H1 (cell line): ENCODE measurements around the gene RAB3B. TPM values are rescaled to one million over a fixed set of nuclear protein-coding genes. Genes with fewer than 3 reads are reported as not detected.

Experiments
- CTCF ChIA-PET: fragments of 300-600 bp; sonication (Branson Sonifier 250); formaldehyde crosslinking; loops from one replicate; lab custom pipeline; 2021; ENCODE audit not compliant: partially characterized antibody; lab: Charles Lee
- POLR2A ChIA-PET: fragments of 300-600 bp; sonication (Branson Sonifier 250); formaldehyde crosslinking; loops from one replicate; lab custom pipeline; 2021; ENCODE audit warnings: inconsistent platforms; ENCODE audit not compliant: partially characterized antibody; lab: Charles Lee
- DNase-seq, 2 experiments: peaks; one replicate each; pipeline versions ENCODE4 v3.0.0 to v3.0.0-alpha.2; 2010 to 2022; ENCODE audit warnings: low spot score in 2 of 2, low read depth in 1 of 2, mixed read lengths in 1 of 2
- FAIRE-seq: peaks from 2 replicates; lab custom pipeline; 2011; peaks lifted over from hg19 to GRCh38; lab: Jason Lieb, UNC
- H2AFZ ChIP-seq: 2 replicates; pipeline ENCODE4 v1.8.1; 2012; ENCODE audit warnings: low read length, inconsistent platforms
- H2AK5ac ChIP-seq: 2 replicates; pipeline ENCODE4 v1.6.1; 2013; ENCODE audit warnings: low read depth, low read length
- H2BK120ac ChIP-seq: replicated peaks from 2 replicates; pipeline ENCODE3; 2013; ENCODE audit warnings: low read depth, low read length, inconsistent platforms
- H2BK12ac ChIP-seq: 2 replicates; pipeline ENCODE4 v1.6.1; 2013; ENCODE audit warnings: low read depth, low read length
- H2BK15ac ChIP-seq: 2 replicates; pipeline ENCODE4 v1.6.1; 2013; ENCODE audit warnings: low read length
- H2BK20ac ChIP-seq: 2 replicates; pipeline ENCODE4 v1.6.1; 2013; ENCODE audit warnings: low read length
- H2BK5ac ChIP-seq: 2 replicates; pipeline ENCODE4 v1.6.1; 2013; ENCODE audit warnings: low read depth, low read length
- H3K14ac ChIP-seq: 2 replicates; pipeline ENCODE4 v1.6.1; 2013; ENCODE audit warnings: inconsistent platforms; ENCODE audit not compliant: insufficient read length
- H3K18ac ChIP-seq: 2 replicates; pipeline ENCODE4 v1.6.1; 2013; ENCODE audit warnings: low read length; ENCODE audit errors: extremely low read depth
- H3K23ac ChIP-seq: 2 replicates; pipeline ENCODE4 v1.6.1; 2013; ENCODE audit warnings: inconsistent platforms; ENCODE audit not compliant: insufficient read length
- H3K23me2 ChIP-seq: 2 replicates; pipeline ENCODE4 v1.6.1; 2013; ENCODE audit warnings: low read depth, low read length
- H3K27ac ChIP-seq: 2 replicates; pipeline ENCODE4 v1.6.1; 2011; ENCODE audit warnings: low read depth, low read length, inconsistent platforms
- H3K27me3 ChIP-seq, 4 experiments: replicated peaks in 1 of 4; 1 replicate in 1 of 4; 2 replicates in 3 of 4; pipeline versions ENCODE4 v1.6.1 to v1.8.1; 2011 to 2013; ENCODE audit warnings: low read length in 3 of 4, mild to moderate bottlenecking in 3 of 4, inconsistent platforms in 2 of 4, mixed read lengths in 2 of 4, moderate library complexity in 1 of 4; ENCODE audit not compliant: control insufficient read depth in 3 of 4, insufficient read depth in 3 of 4; ENCODE audit errors: extremely low read depth in 1 of 4
- H3K36me3 ChIP-seq, 4 experiments: 2 replicates each; pipeline versions ENCODE4 v1.6.1 to v1.8.1; 2011 to 2013; ENCODE audit warnings: mild to moderate bottlenecking in 4 of 4, low read length in 3 of 4, moderate library complexity in 2 of 4, control low read depth in 1 of 4, inconsistent platforms in 1 of 4; ENCODE audit not compliant: insufficient read depth in 4 of 4, control insufficient read depth in 2 of 4
- H3K4ac ChIP-seq: replicated peaks from 2 replicates; pipeline ENCODE3; 2013; ENCODE audit warnings: low read length, low read depth, mixed read lengths, inconsistent platforms; ENCODE audit not compliant: insufficient read length
- H3K4me1 ChIP-seq, 4 experiments: replicated peaks in 1 of 4; 1 replicate in 1 of 4; 2 replicates in 3 of 4; pipeline versions ENCODE4 v1.6.1 to v1.8.1; 2011 to 2013; ENCODE audit warnings: low read length in 3 of 4, inconsistent platforms in 2 of 4, mixed read lengths in 1 of 4; ENCODE audit not compliant: insufficient read depth in 4 of 4, control insufficient read depth in 3 of 4
- H3K4me2 ChIP-seq, 2 experiments: 2 replicates each; pipeline versions ENCODE4 v1.6.1 to v1.8.1; 2011 to 2013; ENCODE audit warnings: low read depth in 2 of 2, low read length in 2 of 2, control low read depth in 1 of 2, inconsistent platforms in 1 of 2, mild to moderate bottlenecking in 1 of 2; ENCODE audit not compliant: insufficient read depth in 1 of 2
- H3K4me3 ChIP-seq, 4 experiments: fragments of 200-600, 300-600 bp in 1 of 4; sonication (generic), shearing (Covaris generic), sonication (Bioruptor Twin) in 1 of 4; 2 replicates each; pipeline versions ENCODE4 v1.5.1 to v1.8.1; 2011 to 2016; ENCODE audit warnings: low read length in 4 of 4, low read depth in 3 of 4, control low read depth in 2 of 4, inconsistent platforms in 2 of 4, mild to moderate bottlenecking in 2 of 4, mixed read lengths in 1 of 4, moderate library complexity in 1 of 4; ENCODE audit not compliant: insufficient read depth in 2 of 4; ENCODE audit errors: extremely low read depth in 1 of 4
- H3K56ac ChIP-seq: replicated peaks from 2 replicates; pipeline ENCODE3; 2013; ENCODE audit warnings: low read depth, mild to moderate bottlenecking, mixed read lengths, low read length, inconsistent platforms; ENCODE audit not compliant: insufficient read length
- H3K79me1 ChIP-seq: 2 replicates; pipeline ENCODE4 v1.6.1; 2013; ENCODE audit warnings: low read depth, low read length, control low read depth
- H3K79me2 ChIP-seq, 2 experiments: 2 replicates each; pipeline versions ENCODE4 v1.6.1 to v1.8.1; 2012 to 2013; ENCODE audit warnings: low read length in 2 of 2, mild to moderate bottlenecking in 2 of 2, inconsistent platforms in 1 of 2; ENCODE audit not compliant: insufficient read depth in 2 of 2, control insufficient read depth in 1 of 2
- H3K9ac ChIP-seq, 4 experiments: replicated peaks in 1 of 4; 1 replicate in 1 of 4; 2 replicates in 3 of 4; pipeline versions ENCODE4 v1.6.1 to v1.8.1; 2011 to 2013; ENCODE audit warnings: low read depth in 3 of 4, low read length in 3 of 4, control low read depth in 2 of 4, mild to moderate bottlenecking in 2 of 4, moderate library complexity in 2 of 4, inconsistent platforms in 1 of 4; ENCODE audit errors: extremely low read depth in 1 of 4
- H3K9me3 ChIP-seq, 2 experiments: 2 replicates each; pipeline versions ENCODE4 v1.6.1 to v1.8.1; 2012 to 2013; ENCODE audit warnings: mild to moderate bottlenecking in 2 of 2, moderate library complexity in 2 of 2, control low read depth in 1 of 2, inconsistent platforms in 1 of 2, low read depth in 1 of 2, low read length in 1 of 2, mixed read lengths in 1 of 2; ENCODE audit not compliant: insufficient read depth in 2 of 2
- H4K20me1 ChIP-seq, 2 experiments: replicated peaks in 1 of 2; 2 replicates each; pipeline versions ENCODE3 to v1.8.1; 2011 to 2013; ENCODE audit warnings: inconsistent platforms in 2 of 2, low read length in 2 of 2, mild to moderate bottlenecking in 1 of 2; ENCODE audit not compliant: insufficient read depth in 2 of 2, control insufficient read depth in 1 of 2
- H4K5ac ChIP-seq: 2 replicates; pipeline ENCODE4 v1.6.1; 2013; ENCODE audit warnings: low read length, low read depth, mixed read lengths, inconsistent platforms; ENCODE audit not compliant: insufficient read length
- H4K8ac ChIP-seq: 2 replicates; pipeline ENCODE4 v1.8.0; 2013; ENCODE audit warnings: mild to moderate bottlenecking, moderate library complexity, low read length, inconsistent platforms; ENCODE audit not compliant: insufficient read depth; ENCODE audit errors: extremely low read depth
- H4K91ac ChIP-seq: replicated peaks from 2 replicates; pipeline ENCODE3; 2013; ENCODE audit warnings: low read length, mixed read lengths, inconsistent platforms; ENCODE audit not compliant: insufficient read length
- ATF2 ChIP-seq: IDR thresholded peaks from 2 replicates; pipeline ENCODE4 v1.6.1; 2012; ENCODE audit warnings: low read length, inconsistent platforms
- EZH2 ChIP-seq: fragments of 200-600 bp; sonication (generic); IDR thresholded peaks from 2 replicates; pipeline ENCODE4 v1.7.1; 2012; ENCODE audit warnings: low read depth, mild to moderate bottlenecking, moderate library complexity, low read length, inconsistent platforms; ENCODE audit not compliant: severe bottlenecking
- GTF2F1 ChIP-seq: IDR thresholded peaks from 2 replicates; pipeline ENCODE4 v1.6.1; 2012; ENCODE audit warnings: low read depth, low read length, improper control_type of control experiment, borderline replicate concordance
- MAFK ChIP-seq: IDR thresholded peaks from 2 replicates; pipeline ENCODE4 v1.6.1; 2012; ENCODE audit warnings: low read depth, mild to moderate bottlenecking, improper control_type of control experiment, low read length
- RXRA ChIP-seq: IDR thresholded peaks from 2 replicates; pipeline ENCODE4 v1.6.1; 2011; ENCODE audit warnings: low read depth, mild to moderate bottlenecking, low read length, moderate library complexity; ENCODE audit not compliant: insufficient read depth
- SP2 ChIP-seq: IDR thresholded peaks from 2 replicates; pipeline ENCODE4 v1.6.1; 2012; ENCODE audit warnings: mild to moderate bottlenecking, low read length, inconsistent platforms
- SP4 ChIP-seq: IDR thresholded peaks from 2 replicates; pipeline ENCODE4 v1.6.1; 2012; ENCODE audit warnings: low read length, inconsistent platforms
- WGBS, 2 experiments: shearing (Covaris generic) in 1 of 2; methylation state at CpG; one replicate each; pipeline versions ENCODE4 v1.1.6 to v1.1.7; 2013 to 2015; ENCODE audit warnings: low lambda C conversion rate in 2 of 2, mixed read lengths in 2 of 2, inconsistent platforms in 1 of 2, low coverage in 1 of 2, missing lambda C conversion rate in 1 of 2; ENCODE audit not compliant: insufficient replicate concordance in 2 of 2, insufficient coverage in 1 of 2, insufficient read length in 1 of 2; ENCODE audit errors: extremely low coverage in 1 of 2, missing lambda C conversion rate in 1 of 2; 5-methylcytosine and 5-hydroxymethylcytosine counted together
- polyA plus RNA-seq, 7 experiments: library from polyadenylated mRNA; depleted of rRNA in 3 of 7; stranded (reverse) in 5 of 7; unstranded in 2 of 7; fragments of >200 nt in 5 of 7; fragments of 200-250 nt in 2 of 7; gene quantifications; 1 replicate in 5 of 7; 2 replicates in 1 of 7; 4 replicates in 1 of 7; pipeline versions ENCODE4 v1.2.1 to v1.2.3, GENCODE V29; 2011 to 2013; ENCODE audit warnings: missing spikeins in 2 of 7, mixed read lengths in 2 of 7
- total RNA-seq: library from RNA; stranded (reverse); fragmentation: NEBNext Ultra II Directional; extraction: Animal tissue kit (Norgen Biotek cat#: 25700); gene quantifications from 2 replicates; pipeline ENCODE4 v1.2.1, GENCODE V29; 2021

The RAB3B gene
- total and polyA plus RNA-seq, 2 of the 8 experiments (the other 6 are each of a cell fraction or from before 2014, with no cell fraction given), result 12.5 to 36.8 TPM

DNA sequence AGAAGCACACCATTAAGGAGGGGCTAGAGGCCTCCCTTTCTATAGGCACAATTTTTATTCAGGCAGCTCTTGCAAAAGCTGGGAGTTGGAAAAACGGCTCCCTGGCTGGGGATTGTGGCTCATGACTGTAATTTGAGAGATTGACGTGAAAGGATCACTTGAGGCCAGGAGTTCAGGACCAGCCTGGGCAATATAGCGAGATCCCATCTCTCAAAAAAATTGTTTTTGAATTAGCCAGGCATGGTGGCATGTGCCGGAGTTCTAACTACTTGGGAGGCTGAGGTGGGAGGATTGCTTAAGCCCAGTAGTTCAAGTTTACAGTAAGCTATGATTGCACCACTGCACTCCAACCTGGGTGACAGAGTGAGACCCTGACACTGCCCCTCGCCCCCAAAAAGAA is 88.0 kb downstream of the RAB3B start:
- Histone ChIP-seq H3K4me3 (no peak overlapping the region), H3K56ac (no peak overlapping the region), H2BK20ac (no peak overlapping the region), H4K91ac (no peak overlapping the region), H3K4me1 (peaks cover 0 to 3% (median 0%) of the 10 kb centered on the region in 4 experiments; a peak in 1 of 7 replicates), H3K79me1 (no peaks in the 10 kb centered on the region), H2BK15ac (no peak overlapping the region), H2AK5ac (no peak overlapping the region), H3K36me3 (no peaks in the 10 kb centered on the region), H3K18ac (no peak overlapping the region), H2BK12ac (no peak overlapping the region), H4K20me1 (no peaks in the 10 kb centered on the region), H3K14ac (no peak overlapping the region), H3K4me2 (no peak overlapping the region), H4K8ac (no peak overlapping the region), H2AFZ (no peak overlapping the region), H3K23me2 (peaks cover 2% of the 10 kb centered on the region; the same call in 1 of the 2 replicates), H3K4ac (no peak overlapping the region), H4K5ac (no peak overlapping the region), H3K23ac (no peak overlapping the region), H3K9ac (no peak overlapping the region), H3K9me3 (no peaks in the 10 kb centered on the region; a peak in 1 of 4 replicates), H3K27me3 (no peaks in the 10 kb centered on the region), H2BK120ac (no peak overlapping the region), H3K27ac (no peak overlapping the region), H2BK5ac (no peak overlapping the region), H3K79me2 (no peaks in the 10 kb centered on the region)
- CTCF ChIA-PET, result interaction anchor here (1.3 to 1.4 kb wide), 2 partner anchors 24 to 104 kb away, joined by 3 to 8 read pairs; no protein-coding TSS in a partner anchor
- POLR2A ChIA-PET, result interaction anchor here (0.9 kb wide), 1 partner anchor 8 kb away, joined by 3 read pairs; no protein-coding TSS in a partner anchor
- DNase-seq (no peak), FAIRE-seq (no peak)
- 91% methylated on average over 5 of the region's 5 CpGs; no CpG with 5 or more reads in 1 of the 2 experiments for WGBS, 2 experiments
- TF ChIP-seq SP4 (no peak), EZH2 (no peak), MAFK (no peak), GTF2F1 (no peak), ATF2 (no peak), RXRA (no peak), SP2 (no peak)
